ENCODE measurements around the gene ZC3H14. TPM values are rescaled to one million over a fixed set of nuclear protein-coding genes. Genes with fewer than 3 reads are reported as not detected.

Gene ZC3H14
- total RNA-seq, 1 donor from 2014 or later, result 38.7 TPM

GRCh38 chr14:88553886-88554456, 8.9 kb upstream of the ZC3H14 start:
- peaks cover 16% of the 10 kb centered on the region for H3K4me1 Mint-ChIP-seq
- no peaks in the 10 kb centered on the region for H3K36me3 Mint-ChIP-seq (ENCODE audit: low read depth)
- TF ChIP-seq, protein P1, sequence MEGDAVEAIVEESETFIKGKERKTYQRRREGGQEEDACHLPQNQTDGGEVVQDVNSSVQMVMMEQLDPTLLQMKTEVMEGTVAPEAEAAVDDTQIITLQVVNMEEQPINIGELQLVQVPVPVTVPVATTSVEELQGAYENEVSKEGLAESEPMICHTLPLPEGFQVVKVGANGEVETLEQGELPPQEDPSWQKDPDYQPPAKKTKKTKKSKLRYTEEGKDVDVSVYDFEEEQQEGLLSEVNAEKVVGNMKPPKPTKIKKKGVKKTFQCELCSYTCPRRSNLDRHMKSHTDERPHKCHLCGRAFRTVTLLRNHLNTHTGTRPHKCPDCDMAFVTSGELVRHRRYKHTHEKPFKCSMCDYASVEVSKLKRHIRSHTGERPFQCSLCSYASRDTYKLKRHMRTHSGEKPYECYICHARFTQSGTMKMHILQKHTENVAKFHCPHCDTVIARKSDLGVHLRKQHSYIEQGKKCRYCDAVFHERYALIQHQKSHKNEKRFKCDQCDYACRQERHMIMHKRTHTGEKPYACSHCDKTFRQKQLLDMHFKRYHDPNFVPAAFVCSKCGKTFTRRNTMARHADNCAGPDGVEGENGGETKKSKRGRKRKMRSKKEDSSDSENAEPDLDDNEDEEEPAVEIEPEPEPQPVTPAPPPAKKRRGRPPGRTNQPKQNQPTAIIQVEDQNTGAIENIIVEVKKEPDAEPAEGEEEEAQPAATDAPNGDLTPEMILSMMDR (IDR thresholded peaks at IDR 0.05), result no peak
- POLR2A ChIA-PET, result no interaction called here
- intact Hi-C loops (cut with micrococcal nuclease), result no loop called here
- H3K27ac Mint-ChIP-seq, result no peak overlapping the region
- H3K9me3 Mint-ChIP-seq, result no peaks in the 10 kb centered on the region
- peaks cover 43% of the 10 kb centered on the region for H3K27me3 Mint-ChIP-seq
- ATAC-seq (ENCODE audit: low read depth) (no peak), DNase-seq (no peak)
- peak overlapping the region; percentile 76 for H3K4me3 Mint-ChIP-seq
- CTCF ChIA-PET, result no interaction called here

DNA sequence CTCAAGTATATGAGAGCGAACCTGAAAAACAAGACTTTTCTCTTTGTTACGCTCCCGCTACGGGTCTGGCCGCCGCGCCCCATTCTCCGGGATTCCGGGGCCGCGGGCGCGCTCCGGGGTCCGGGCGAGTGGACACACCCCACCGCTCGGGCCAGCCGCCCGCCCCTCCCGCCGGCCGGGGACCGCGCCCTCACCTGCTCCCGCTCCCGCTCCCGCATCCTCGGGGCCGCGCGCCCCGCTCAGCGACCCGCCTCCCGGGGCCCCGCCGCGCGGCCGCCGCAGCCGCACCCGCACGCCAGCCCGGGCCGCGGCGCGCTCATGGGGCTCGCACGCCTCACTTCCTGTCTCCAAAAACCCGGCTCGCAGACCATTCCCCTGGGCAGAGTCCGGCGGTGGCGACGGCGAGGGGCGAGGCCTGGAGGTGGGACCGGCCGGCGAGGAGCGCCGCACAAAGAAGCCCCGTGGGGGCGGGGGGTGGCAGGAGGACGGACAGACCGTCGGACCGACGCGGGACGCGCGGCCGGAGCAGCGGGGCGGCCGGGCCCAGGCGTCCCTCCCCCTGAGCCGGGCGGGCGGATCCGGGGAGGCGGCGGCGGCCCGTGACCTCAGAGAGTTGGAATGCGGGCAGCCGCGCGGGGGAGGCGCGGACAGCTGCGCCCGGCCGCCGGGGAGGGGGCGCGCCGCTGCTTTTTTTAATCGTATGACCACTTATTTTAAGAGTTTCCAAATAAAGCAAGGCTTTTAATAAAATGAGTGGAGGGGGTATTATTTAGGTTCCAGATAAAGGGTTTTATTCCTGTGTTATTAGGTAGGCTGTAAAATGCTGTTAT, 8.2 kb upstream of the ZC3H14 start, which contains the start of gene PTPN21:
TSS of gene PTPN21 (minus strand) at position 551 of the 830 bp plus-strand sequence. CDS start 4,590 bp downstream, outside the sequence.
- peak; percentile 27 for DNase-seq

DNA sequence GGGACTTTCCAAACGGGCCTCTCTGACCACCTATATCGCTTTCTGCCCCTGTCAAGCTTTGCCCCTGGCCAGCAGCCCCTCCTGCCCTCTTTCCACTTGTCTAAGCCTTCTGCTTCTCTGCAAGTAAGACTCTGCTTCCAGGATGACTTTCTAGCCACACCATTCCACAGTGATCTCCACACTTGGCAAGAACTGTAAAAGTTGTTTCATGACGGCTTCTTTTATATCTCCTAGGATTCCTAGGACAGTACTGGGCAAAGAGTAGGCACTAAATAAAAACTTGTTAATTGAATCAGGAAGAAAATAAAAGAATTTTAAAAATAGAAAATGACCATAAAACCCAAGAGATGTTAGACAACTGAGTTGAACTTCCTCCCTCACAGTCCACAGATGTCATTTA, 6.3 kb upstream of the ZC3H14 start:
- H3K4me1 Mint-ChIP-seq, result peaks cover 16% of the 10 kb centered on the region
- ATAC-seq (ENCODE audit: low read depth) (no peak), DNase-seq (no peak)
- H3K36me3 Mint-ChIP-seq (ENCODE audit: low read depth), result no peaks in the 10 kb centered on the region
- H3K27ac Mint-ChIP-seq, result no peak overlapping the region
- CTCF ChIA-PET, result no interaction called here
- TF ChIP-seq, protein P1 (IDR thresholded peaks at IDR 0.05), result no peak
- POLR2A ChIA-PET, result no interaction called here
- H3K27me3 Mint-ChIP-seq, result peaks cover 40% of the 10 kb centered on the region
- H3K4me3 Mint-ChIP-seq, result no peak overlapping the region
- intact Hi-C loops (cut with micrococcal nuclease), result no loop called here
- no peaks in the 10 kb centered on the region for H3K9me3 Mint-ChIP-seq

More for the DNA sequence above, 8.2 kb upstream of the ZC3H14 start, which contains the start of gene PTPN21:
- H3K27ac Mint-ChIP-seq, result no peak within 1 kb of the TSS
- TF ChIP-seq, protein P1 (IDR thresholded peaks at IDR 0.05), result no peak
- ChIA-PET POLR2A (no interaction called here), CTCF (no interaction called here)
- H3K27me3 Mint-ChIP-seq, result peaks cover 43% of the 10 kb centered on the region
- H3K9me3 Mint-ChIP-seq, result no peaks in the 10 kb centered on the region
- peak; percentile 56 for ATAC-seq (ENCODE audit: low read depth)
- H3K4me3 Mint-ChIP-seq, result peak within 1 kb of the TSS; percentile 80
- no peaks in the 10 kb centered on the region for H3K36me3 Mint-ChIP-seq (ENCODE audit: low read depth)
- intact Hi-C loops (cut with micrococcal nuclease), result loop anchor here (1.0 kb wide), 1 partner anchor 9 kb away; the partner anchor contains the start of gene ZC3H14
- peaks cover 16% of the 10 kb centered on the region for H3K4me1 Mint-ChIP-seq

GRCh38 chr14:88559852-88560251, 3.0 kb upstream of the ZC3H14 start:
- Mint-ChIP-seq H3K27me3 (peaks cover 18% of the 10 kb centered on the region), H3K4me3 (no peak overlapping the region), H3K9me3 (no peaks in the 10 kb centered on the region), H3K4me1 (peaks cover 17% of the 10 kb centered on the region), H3K36me3 (ENCODE audit: low read depth) (peaks cover 10% of the 10 kb centered on the region), H3K27ac (no peak overlapping the region)
- intact Hi-C loops (cut with micrococcal nuclease), result loop anchor here (5.0 to 10.0 kb wide), 12 partner anchors 68 to 1837 kb away; partner anchors contain the start of genes CALM1, EML5, GALC and KCNK10
- CTCF ChIA-PET, result no interaction called here
- TF ChIP-seq, protein P1 (IDR thresholded peaks at IDR 0.05), result no peak
- ATAC-seq (ENCODE audit: low read depth), result no peak
- POLR2A ChIA-PET, result interaction anchor here (0.7 kb wide), 1 partner anchor 430 kb away, joined by 3 read pairs; no protein-coding TSS in a partner anchor
- DNase-seq, result no peak

DNA sequence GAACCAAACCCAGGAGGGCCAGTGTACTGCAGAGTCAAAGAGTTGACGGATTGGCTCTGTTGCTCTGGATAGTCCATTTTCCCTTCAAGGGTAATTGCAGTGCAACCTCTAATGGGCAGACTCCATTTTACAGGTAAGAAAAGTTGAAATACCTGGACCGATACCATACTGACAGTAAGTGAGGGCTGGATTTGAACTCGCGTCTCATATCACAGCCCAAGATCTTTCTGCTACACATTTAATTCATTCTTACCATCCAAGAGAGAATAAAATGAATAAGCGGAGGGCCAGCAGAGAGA, 356 bp upstream of the ZC3H14 start:
- TF ChIP-seq, protein P1 (IDR thresholded peaks at IDR 0.05), result no peak
- POLR2A ChIA-PET, result no interaction called here
- ATAC-seq (ENCODE audit: low read depth), result no peak
- Mint-ChIP-seq H3K4me3 (peak overlapping the region; percentile 96), H3K36me3 (ENCODE audit: low read depth) (peaks cover 14% of the 10 kb centered on the region), H3K4me1 (peaks cover 18% of the 10 kb centered on the region), H3K27ac (peak overlapping the region; percentile 86), H3K9me3 (no peaks in the 10 kb centered on the region), H3K27me3 (peaks cover 6% of the 10 kb centered on the region)
- intact Hi-C loops (cut with micrococcal nuclease), result loop anchor here (2.0 to 10.0 kb wide), 15 partner anchors 38 to 1835 kb away; partner anchors contain the start of genes CALM1, EFCAB11, EML5 and GALC
- no peak for DNase-seq
- CTCF ChIA-PET, result no interaction called here

All from activated B cell treated with CpG ODN at 0.5 μM for 24 hours (primary cell).